Germinal center (tissue), 1 donor: ENCODE data around the gene PEX14.

Source experiments
- DNase-seq: peaks from one replicate; pipeline ENCODE4 v3.0.0; 2012; ENCODE audit warnings: mixed read lengths, low spot score

PEX14 gene

DNA sequence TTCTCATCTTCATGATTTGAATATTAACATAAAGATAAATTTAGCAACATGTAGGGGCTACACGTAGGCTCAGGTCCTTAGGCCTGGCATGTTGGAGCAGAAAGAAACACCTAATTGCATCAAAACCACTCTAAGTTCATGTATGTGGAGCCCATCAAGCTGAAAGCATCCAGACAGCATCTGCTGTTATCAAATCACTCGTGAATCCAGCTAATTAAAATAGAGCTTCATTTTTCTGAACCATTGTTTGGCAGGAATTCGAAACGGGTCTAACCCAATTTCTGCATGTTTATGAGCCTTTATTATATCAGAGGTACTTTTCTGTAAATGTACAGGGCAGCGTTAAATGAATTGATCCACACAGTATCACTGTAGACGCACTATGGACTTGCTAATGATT is 45.7 kb downstream of the PEX14 start:
- DNase-seq, result no peak

DNA sequence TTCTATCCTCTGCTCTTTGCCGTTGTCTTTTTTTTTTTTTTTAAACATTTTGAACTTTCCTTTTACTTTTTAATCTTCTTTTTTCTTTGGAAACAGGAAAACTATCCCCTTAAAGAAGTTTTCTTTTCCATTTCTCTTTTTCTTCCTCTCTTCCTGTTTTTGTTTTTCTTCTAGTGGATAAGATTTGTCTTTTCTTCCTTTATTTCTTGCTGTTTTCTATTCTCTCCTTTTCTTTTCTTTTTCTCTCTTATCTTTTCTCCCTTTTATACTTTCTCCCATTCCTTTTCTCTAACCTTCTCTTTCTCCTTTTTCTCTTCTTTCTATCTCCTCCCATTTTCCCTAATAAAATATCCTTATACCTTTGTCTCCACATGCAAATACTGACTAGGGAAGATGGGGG is 46.2 kb downstream of the PEX14 start:
- DNase-seq, result no peak

DNA sequence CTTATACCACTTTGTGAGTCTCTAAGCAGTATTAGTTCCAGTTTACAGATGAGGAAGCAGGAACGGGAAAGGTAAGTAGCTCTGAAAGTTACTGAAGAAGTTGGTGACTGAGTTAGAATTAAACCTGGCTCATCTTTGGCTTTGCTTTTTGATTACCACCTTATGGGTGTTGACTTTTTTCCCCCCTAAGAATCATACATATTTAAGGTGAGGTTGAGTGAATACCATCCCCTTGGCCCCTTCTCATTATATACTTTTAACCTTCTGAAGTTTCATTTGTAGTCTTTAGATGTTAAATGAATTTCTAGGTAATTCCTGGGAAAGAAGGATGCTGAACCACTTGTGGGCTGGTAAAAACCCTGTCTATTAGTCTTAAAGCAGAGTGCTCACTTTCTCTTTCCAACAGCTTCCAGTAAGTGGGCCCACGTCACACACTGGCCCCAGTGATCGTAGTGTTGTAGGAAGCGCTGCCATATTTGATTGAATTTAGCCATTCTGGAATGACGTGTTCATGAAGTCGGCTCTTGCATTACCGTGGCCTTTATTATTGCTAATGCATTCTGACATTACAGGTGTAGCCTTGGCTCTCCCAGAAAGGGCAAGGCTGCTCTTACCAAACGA is 46.9 kb downstream of the PEX14 start:
- DNase-seq, result no peak

DNA sequence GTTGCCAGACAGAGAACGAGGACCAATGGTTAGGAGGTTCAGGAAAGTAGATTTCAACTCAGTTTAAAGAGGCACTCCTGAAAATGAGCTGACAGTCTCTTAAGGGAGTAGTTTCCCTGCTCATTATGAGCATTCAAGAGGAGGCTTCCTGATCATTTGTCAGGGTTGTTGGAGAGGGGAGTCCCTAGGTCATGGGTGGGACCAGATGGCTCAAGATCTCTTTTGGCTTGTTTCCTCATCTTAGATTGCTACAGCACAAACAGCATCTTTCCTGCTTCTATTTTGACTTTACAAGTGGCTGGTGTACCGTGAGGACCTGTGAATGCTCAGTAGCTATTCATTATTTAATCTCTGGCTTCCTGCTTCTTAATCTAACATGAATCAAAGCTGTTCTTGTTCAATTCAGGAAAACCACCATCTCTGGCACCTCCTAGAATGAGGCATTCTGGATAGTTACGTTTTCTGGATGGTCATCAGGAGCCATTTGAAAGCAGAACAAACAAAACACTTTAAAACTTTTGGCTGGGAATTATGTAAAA is 47.6 kb downstream of the PEX14 start:
- no peak for DNase-seq

DNA sequence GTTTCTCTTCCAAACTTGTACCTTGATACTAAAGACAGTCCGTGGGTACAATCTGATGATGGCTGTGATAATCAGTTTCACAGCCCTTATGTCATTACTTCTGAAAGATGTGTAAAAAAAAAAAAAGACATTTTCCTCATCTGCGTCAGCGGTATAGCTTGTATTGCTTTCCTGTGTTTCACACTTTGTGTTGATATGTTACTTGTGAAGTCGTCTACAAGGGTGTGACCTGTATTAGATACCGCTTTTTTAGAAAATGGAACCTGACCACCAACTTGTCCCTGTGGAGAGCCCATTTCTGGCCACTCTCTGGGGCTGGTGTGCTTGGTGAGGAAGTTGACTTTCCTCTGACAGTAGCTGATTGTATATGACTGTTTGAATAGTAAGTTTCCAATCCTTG is 50.5 kb downstream of the PEX14 start:
- no peak for DNase-seq

DNA sequence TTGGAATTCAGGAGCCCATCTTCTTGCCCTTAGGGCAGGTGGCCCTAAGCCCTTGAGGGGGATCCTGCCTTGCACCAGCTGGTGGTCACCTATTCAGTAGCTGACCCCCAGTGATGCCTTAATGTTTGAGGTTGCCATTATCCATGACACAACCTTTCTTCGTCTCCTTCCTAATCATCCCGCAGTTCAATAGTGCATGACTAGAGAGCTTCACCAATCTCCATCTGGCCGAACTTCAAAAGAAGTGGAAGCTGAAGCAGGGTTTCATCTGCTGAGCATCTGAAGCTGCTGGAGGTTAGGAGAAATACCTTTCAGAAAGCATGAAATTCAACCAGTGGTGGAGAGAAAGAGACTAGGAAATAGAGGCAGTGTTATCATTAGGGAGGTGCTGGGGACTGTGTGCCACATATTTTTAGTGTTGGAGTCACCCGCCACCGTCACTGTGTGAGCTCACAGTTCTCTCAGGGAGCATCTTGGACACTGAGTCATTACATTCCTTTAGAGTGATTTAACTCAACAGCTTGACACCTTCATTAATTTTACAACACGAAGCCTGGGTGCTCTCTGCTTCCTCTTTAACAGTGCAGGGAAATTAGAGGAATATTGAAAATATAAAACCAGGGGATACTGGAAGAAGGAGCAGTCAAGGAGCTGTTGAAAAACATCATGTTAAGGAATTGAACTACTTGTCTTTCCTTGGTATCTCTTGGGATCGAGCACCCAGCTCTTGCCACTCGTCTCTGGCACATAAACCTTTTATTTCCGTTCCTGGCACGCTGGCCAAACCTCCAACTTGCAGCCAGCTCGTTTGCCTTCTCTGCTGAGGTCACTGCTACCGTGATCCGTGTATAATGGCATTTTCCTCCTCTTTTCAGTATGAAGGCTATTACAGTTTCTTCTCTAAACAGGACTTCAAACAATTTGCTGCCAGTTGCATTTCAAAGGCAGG is 53.6 kb downstream of the PEX14 start:
- no peak for DNase-seq

DNA sequence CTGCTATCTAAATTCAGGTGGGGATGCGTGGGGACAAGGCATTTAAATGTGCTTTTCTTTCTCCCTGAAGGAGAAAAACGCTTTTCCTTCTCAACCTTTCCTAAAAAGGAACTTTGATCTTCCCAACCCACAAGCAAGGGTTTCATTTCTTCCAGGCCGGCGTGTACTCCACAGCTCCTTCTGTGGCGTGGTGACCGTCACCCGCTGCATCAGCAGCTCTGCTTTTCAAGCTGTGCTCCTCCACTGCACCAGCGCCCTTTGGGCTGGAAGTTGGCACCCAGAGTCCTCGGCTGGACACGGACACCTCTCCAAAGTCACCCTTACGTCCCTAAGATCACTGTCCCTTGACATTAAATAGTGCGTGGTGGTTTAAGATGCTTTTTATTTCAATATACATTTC is 54.3 kb downstream of the PEX14 start:
- no peak for DNase-seq

DNA sequence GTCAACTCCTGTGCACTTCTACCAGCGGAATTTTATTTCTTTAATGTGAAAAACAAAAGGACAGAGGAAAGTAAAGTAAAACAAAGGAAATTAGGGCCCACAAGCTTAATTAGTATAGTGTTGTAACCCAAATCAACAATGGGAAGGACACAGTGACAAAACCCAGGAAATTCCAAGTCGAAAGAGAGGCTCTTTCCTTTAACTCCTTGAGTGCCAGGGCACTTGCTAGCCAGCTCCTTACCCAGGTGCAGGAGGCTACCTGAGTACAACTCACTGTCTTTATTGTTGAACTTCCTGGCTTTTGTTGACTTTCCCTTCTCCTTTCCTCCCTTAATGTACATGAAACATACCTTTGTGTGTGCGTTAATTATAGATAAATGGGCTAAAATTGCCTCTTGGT is 55.0 kb downstream of the PEX14 start:
- DNase-seq, result no peak

DNA sequence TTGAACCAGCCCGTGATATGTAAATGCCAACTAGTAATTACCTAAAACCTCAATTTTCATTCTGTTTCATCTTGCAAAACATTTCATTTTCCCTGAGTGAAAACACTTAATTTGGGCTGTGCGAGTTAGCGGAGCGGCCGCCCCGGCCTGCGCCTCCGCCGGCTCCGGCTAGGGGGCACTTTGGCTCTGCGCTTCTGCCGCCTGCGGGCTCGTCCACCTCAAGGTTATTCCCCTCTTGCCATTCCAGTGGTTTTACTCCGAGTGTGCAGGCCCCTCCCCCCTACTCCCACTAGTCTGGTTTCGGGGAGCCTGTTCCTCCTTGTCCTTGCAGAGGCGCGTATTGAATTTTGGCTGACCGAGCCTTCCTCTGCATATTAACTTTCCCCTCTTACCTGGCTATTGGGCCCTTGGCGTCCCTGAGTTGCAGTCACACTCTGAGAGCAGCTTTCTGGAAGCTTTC is 55.6 kb downstream of the PEX14 start:
- DNase-seq, result no peak

DNA sequence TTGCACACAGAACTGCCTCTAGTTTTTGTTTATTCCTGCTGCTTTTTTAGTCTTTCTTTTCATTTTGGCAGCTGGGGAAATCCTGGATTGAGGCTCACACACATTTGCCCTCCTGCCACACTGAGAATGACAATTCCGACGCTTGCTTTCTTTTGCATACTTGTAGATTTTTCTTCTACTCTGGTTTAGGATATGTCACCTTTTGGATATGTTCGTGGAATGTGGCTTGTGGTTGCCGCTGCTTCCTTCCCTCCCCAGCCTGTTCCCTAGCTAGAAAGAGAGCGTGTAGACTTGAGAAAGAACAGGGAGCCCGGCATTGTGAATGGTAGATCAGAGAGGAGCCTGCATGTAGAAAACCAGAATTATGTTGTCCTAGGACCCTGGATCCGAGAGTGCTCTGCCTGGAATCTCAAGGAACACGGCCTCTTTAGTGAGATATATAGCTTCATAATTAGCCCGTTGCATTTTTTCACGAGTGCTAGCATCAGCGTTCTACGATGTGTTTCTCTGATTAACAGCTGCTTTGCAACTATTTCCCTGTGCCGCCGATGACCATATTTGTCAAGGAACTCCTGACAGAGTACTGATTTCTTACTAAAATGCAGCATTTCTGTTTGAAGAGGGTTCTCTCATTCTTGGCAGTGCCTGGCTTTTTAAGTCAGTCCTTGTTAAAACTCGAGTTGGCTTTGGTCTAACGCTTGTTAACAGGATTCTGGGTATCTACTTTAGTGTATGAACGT is 56.2 kb downstream of the PEX14 start:
- no peak for DNase-seq

DNA sequence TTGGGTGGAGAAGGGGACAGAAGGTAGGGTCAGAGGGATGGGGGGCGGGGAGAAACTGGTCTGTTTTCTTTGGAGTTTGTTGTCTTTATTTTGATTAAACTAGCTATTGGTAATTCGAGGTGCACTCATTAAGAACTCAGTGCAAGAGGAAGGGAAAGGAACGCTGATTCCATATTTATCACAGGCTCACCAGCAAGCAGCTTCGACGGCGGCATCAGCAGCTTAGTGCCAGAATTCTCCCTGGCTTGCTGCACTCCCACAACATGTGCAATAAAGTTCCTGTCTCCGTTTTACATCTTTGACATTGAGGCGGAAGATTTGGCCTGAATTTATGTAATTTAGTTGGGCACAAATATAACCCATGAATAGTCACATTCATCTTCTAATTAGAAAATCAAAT is 57.6 kb downstream of the PEX14 start:
- no peak for DNase-seq

DNA sequence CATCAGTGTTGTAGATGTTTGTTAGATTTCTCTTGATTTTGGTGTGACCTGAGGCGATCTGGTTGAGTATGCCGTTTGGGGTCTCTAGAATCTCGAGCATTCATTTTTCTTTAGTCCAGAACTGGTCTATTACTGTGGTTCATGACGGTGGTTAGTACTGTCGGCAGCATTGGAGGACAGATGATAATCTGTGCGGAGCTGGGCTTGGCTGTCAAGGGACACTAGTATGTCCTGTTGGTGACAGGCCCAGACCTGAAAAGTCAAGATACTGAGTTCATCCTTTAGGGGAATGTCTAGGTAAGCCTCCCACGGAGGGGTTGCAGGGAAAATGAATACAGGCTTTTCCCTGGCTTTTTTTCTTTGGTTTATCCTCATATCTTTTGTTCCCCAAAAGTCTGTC is 59.8 kb downstream of the PEX14 start:
- DNase-seq, result no peak

DNA sequence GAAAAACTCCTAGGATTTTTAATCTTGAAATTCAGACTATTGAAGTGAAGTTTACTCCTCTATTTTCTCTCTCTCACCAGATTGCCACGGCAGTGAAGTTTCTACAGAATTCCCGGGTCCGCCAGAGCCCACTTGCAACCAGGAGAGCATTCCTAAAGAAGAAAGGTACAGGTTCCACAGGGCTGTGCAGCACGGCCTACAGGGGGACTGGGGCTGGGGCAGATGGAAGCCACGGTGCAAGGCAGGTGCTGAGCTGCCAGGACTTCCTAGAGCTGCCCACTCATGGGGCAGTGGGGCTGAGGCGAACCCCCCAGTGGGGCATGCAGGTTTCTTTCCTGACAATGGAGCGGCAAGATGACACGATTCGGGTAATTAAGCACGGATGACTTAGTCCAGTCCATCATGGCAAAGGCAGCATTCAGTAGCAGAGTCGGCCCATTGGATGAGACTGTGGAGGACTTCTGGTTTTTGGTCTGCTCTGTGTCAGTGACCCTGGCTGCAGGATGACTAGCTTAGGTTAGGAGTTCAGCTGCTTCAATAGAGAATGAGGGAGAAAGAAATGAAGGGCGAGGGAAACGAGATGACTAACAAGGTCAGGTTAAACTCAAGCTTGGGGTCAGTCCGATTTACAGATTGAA is 61.5 kb downstream of the PEX14 start:
- DNase-seq, result no peak

DNA sequence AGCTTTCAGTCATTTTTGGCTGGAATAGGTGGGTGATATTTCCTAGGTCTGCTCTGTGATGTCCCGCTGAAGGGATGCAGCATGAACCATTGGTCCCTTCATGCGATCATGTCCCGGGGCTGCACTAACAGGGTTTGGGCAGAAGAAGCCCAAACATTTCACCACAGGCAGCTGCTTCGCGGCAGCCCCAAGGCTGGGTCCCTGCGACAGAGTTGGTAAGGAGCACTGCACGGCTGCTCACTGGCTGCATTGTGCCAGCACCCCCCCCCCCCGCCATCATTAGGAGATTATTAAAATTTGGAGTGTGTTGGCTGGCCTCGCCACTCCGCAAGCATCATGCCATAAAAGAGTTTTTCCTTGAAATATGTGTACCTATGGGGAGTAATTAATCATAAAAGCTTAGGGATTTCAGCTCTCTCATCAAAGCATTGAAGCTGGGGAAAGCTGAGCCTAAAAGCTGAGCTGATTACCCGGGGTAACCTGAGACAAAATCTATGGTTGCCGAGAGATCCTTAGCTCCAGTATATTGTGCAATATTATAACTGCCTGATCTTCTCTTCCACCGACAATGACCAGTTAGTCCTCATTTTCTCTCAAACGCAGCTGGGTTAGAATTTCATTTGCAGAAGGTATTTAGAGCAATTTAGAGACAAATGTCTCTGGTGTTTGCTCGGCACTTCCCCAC is 62.5 kb downstream of the PEX14 start:
- no peak for DNase-seq

DNA sequence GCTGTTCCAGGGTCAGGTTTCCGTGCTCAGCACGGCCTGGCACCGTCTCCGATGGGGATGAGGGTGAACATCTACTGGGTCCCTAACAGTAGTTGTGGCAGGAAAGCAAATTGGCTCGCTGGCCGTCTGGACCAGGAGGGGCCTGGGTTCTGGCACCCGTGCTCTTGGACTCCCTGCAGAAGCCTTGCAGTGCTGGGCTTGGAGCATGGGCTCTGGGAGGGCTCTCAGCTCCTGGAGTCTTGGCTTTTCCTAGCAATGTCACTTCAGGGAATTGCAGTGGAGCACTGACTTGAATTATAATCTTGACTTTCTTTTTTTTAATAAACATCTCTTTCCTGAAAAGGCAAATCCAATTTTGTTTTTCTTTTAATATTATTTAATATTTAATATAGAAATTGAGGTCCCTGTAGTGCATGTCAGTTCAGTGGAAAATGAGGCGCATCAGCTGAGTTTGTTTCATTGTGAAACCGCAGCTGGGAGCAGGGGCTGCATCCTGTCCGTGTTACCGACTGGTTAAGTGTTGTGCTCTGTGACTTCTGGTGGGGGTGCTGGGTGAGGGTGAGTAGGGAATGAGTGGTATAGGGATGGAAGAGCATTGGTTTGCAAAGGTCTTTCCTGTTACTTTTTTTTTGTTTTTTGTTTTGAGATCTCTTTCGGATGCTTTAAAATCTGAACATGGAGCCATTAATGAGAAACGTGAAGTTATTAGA is 64.1 kb downstream of the PEX14 start:
- no peak for DNase-seq

DNA sequence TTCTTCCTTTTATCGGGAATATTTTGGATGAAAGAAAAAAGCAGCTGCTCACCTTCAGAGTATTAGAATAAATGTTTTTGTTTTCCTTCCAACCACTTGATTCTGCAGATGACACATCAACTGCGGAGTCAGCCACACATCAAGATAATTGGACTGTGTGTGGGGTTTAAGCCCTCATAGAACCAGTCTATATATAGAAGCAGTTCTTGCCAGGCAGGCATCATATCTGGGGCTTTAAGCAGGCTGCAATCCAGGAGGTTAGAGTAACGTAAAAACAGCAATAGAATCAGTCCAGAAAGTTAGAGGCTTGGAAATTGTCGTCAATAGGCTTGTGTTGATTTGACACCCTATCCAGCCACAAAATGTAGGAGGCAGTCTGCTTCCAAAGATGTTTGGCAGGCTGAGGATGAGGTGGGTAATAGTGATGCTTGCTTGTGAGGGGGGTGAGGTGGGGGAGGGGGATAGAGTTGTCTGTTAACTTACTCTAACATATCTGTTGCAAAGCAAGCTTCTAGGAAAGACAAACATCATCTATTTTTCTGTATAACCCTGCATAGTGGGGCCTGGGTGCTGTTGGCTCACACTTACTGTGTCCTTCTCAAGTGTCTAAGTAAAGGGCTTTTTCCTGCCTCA is 64.8 kb downstream of the PEX14 start:
- no peak for DNase-seq

DNA sequence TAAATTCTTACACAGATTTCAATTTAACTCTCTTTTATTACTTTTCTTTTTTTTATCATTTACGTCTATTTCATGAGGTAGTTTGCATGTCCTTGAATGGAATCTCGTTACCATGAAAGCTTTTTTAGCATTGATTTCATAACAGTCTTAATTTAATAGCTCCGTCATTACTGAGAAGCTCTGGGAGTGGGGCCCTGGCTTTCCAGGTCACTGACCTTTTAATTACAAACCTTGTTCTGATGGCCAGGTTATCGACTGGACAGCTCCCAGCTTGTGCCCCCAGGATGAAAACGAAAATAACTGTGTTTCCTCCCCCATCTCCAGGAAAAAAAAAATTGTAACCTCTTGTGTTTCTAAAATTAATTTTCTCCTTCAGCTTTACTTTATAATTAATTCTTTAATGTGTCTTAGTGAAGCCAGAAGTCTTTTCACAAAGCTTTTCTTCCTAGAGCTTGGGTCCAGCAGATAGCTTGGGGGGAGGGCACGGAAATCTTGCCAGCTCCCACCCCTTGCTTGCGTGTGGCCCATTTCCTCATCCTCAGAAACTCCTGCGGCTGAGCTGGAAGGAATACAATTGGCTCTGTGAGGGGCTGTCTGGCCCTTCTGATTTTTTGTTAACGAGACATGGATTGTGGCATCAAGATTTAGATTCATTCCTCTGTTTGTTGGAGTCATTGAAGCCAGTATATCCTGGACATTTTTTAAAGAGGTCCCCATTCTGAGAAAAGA is 65.7 kb downstream of the PEX14 start:
- no peak for DNase-seq

DNA sequence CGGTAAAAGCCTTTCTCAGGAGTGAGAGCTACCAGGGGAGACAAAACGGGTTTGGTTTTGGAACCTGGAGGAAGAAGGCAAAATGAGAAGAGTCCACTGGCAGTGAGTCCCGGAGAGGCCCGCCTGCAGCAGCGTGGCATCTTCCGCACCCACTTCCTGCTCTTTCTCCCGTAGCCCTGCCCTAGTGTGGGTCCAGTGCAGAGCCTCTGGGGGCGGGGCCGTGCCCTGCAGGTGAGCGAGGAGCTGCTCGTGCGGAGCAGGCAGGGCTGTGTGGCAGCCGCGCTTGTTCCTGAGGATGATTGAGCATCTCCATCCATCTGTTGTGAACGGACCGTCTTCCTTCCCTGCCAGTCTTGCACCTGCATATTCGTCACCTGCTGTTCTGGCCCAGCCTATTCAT is 66.5 kb downstream of the PEX14 start:
- no peak for DNase-seq

DNA sequence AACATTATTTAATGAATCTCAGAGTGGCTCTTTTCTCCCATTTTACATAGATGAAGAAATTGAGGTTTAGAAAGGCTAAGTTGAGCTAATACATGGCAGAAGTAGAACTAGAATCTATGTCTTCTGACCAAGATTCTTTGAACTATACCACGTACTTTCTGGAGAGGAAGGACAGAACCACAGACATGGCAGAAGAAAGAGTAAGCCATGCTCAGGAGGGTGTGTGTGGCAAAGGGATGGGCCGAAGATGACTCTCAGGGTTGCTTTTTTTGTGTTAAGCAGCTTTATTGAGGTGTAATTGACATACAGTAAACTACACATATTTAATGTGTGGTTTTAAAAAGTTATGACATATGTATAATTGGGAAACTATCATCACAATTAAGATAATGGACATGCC is 69.5 kb downstream of the PEX14 start:
- DNase-seq, result no peak

DNA sequence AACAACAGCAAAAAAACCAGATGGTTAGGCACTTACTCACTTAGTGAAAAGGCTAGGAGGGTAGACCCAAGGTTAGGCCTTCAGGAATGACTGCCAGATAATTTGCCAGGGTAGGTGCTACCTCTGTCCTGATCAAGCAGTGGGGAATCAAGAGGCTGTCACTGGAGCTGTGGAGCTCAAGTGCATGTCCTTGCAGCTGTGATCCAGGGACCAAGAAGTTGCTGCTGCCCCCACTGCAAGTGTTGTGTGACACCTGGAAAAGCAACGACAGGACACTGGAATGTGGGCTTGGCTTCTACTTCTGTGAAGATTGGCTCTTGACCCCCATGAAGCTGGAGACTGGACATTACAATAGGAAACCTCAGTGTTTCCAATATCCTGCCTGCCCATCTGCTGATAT is 72.1 kb downstream of the PEX14 start:
- DNase-seq, result no peak
